ENCODE results near the gene AP1S2.
A peak's percentile ranks its signal among the peaks of the same experiment; 100 is the strongest.
"Not testable (repeated sequence)": the region's sequence is repeated elsewhere in the genome, so short reads cannot be mapped to it uniquely, and the experiment has no call there.

AP1S2 gene

GRCh38 chrX:15854712-15855567 is at the start of gene AP1S2:
Gene AP1S2, minus strand, starts transcription at chrX:15854813. Its CDS starts 2,289 bp downstream, at chrX:15852524.
- Mint-ChIP-seq H3K27me3 (ENCODE audit: low read depth) (no peaks in the 10 kb centered on the region), H3K4me1 (ENCODE audit: low read depth) (peaks cover 13% of the 10 kb centered on the region), H3K36me3 (ENCODE audit: low read depth) (peaks cover 12% of the 10 kb centered on the region), H3K27ac (peak within 1 kb of the TSS; percentile 92), H3K9me3 (no peaks in the 10 kb centered on the region), H3K4me3 (peak within 1 kb of the TSS; percentile 91)

GRCh38 chrX:15903186-15903681 is 48.6 kb upstream of the AP1S2 start:
- H3K9me3 Mint-ChIP-seq = peaks cover 6% of the 10 kb centered on the region
- no peak overlapping the region for H3K4me3 Mint-ChIP-seq
- no peaks in the 10 kb centered on the region for H3K27me3 Mint-ChIP-seq (ENCODE audit: low read depth)
- no peak overlapping the region for H3K27ac Mint-ChIP-seq
- H3K36me3 Mint-ChIP-seq (ENCODE audit: low read depth) = no peaks in the 10 kb centered on the region
- H3K4me1 Mint-ChIP-seq (ENCODE audit: low read depth) = no peaks in the 10 kb centered on the region

- Mint-ChIP-seq H3K27ac (no peak overlapping the region), H3K4me3 (no peak overlapping the region), H3K36me3 (ENCODE audit: low read depth) (no peaks in the 10 kb centered on the region), H3K9me3 (peaks cover 4% of the 10 kb centered on the region), H3K4me1 (ENCODE audit: low read depth) (peaks cover under 1% of the 10 kb centered on the region), H3K27me3 (ENCODE audit: low read depth) (peaks cover 8% of the 10 kb centered on the region)
These were observed 40.7 kb upstream of the AP1S2 start for GRCh38 chrX:15895334-15895733.

GRCh38 chrX:15894724-15895123 is 40.1 kb upstream of the AP1S2 start:
- Mint-ChIP-seq H3K4me1 (ENCODE audit: low read depth) (peaks cover 2% of the 10 kb centered on the region), H3K4me3 (no peak overlapping the region), H3K27ac (no peak overlapping the region), H3K36me3 (ENCODE audit: low read depth) (no peaks in the 10 kb centered on the region), H3K9me3 (peaks cover 4% of the 10 kb centered on the region), H3K27me3 (ENCODE audit: low read depth) (peaks cover 8% of the 10 kb centered on the region)

- no peak overlapping the region for H3K4me3 Mint-ChIP-seq
- no peaks in the 10 kb centered on the region for H3K36me3 Mint-ChIP-seq (ENCODE audit: low read depth)
- H3K27ac Mint-ChIP-seq = no peak overlapping the region
- peaks cover 2% of the 10 kb centered on the region for H3K4me1 Mint-ChIP-seq (ENCODE audit: low read depth)
- H3K27me3 Mint-ChIP-seq (ENCODE audit: low read depth) = peaks cover 8% of the 10 kb centered on the region
- H3K9me3 Mint-ChIP-seq = no peaks in the 10 kb centered on the region
These were observed 35.9 kb upstream of the AP1S2 start for GRCh38 chrX:15890463-15890862.

- Mint-ChIP-seq H3K27ac (no peak overlapping the region), H3K4me3 (no peak overlapping the region), H3K27me3 (ENCODE audit: low read depth) (peaks cover 7% of the 10 kb centered on the region), H3K4me1 (ENCODE audit: low read depth) (peaks cover 6% of the 10 kb centered on the region), H3K36me3 (ENCODE audit: low read depth) (no peaks in the 10 kb centered on the region), H3K9me3 (no peaks in the 10 kb centered on the region)
These were observed 33.4 kb upstream of the AP1S2 start for GRCh38 chrX:15888062-15888461.

- Mint-ChIP-seq H3K27ac (no peak overlapping the region), H3K9me3 (peaks cover 7% of the 10 kb centered on the region), H3K36me3 (ENCODE audit: low read depth) (no peaks in the 10 kb centered on the region), H3K4me3 (no peak overlapping the region), H3K27me3 (ENCODE audit: low read depth) (peaks cover 4% of the 10 kb centered on the region), H3K4me1 (ENCODE audit: low read depth) (peaks cover 12% of the 10 kb centered on the region)
These were observed 28.9 kb upstream of the AP1S2 start for GRCh38 chrX:15883540-15883863.

- Mint-ChIP-seq H3K36me3 (ENCODE audit: low read depth) (no peaks in the 10 kb centered on the region), H3K27ac (peak overlapping the region; percentile 74), H3K27me3 (ENCODE audit: low read depth) (peaks cover 4% of the 10 kb centered on the region), H3K9me3 (peaks cover 7% of the 10 kb centered on the region), H3K4me1 (ENCODE audit: low read depth) (peaks cover 12% of the 10 kb centered on the region), H3K4me3 (no peak overlapping the region)
These were observed 28.3 kb upstream of the AP1S2 start for GRCh38 chrX:15882704-15883539.

- Mint-ChIP-seq H3K9me3 (peaks cover 7% of the 10 kb centered on the region), H3K27ac (no peak overlapping the region), H3K4me3 (no peak overlapping the region), H3K4me1 (ENCODE audit: low read depth) (peaks cover 12% of the 10 kb centered on the region), H3K36me3 (ENCODE audit: low read depth) (no peaks in the 10 kb centered on the region), H3K27me3 (ENCODE audit: low read depth) (peaks cover 4% of the 10 kb centered on the region)
These were observed 26.8 kb upstream of the AP1S2 start for GRCh38 chrX:15881381-15881897.

- not testable (repeated sequence) for H3K4me3 Mint-ChIP-seq; H3K36me3 Mint-ChIP-seq (ENCODE audit: low read depth); H3K9me3 Mint-ChIP-seq; H3K27me3 Mint-ChIP-seq (ENCODE audit: low read depth); H3K27ac Mint-ChIP-seq; H3K4me1 Mint-ChIP-seq (ENCODE audit: low read depth)
These were observed 23.3 kb upstream of the AP1S2 start for GRCh38 chrX:15877914-15878313.

GRCh38 chrX:15877380-15877779 is 22.8 kb upstream of the AP1S2 start:
- Mint-ChIP-seq H3K4me1 (ENCODE audit: low read depth) (peaks cover 2% of the 10 kb centered on the region), H3K9me3 (peaks cover 7% of the 10 kb centered on the region), H3K4me3 (no peak overlapping the region), H3K27me3 (ENCODE audit: low read depth) (no peaks in the 10 kb centered on the region), H3K27ac (no peak overlapping the region), H3K36me3 (ENCODE audit: low read depth) (no peaks in the 10 kb centered on the region)

GRCh38 chrX:15874672-15875071 is 20.1 kb upstream of the AP1S2 start:
- Mint-ChIP-seq H3K27ac (no peak overlapping the region), H3K9me3 (no peaks in the 10 kb centered on the region), H3K27me3 (ENCODE audit: low read depth) (peaks cover 7% of the 10 kb centered on the region), H3K36me3 (ENCODE audit: low read depth) (no peaks in the 10 kb centered on the region), H3K4me1 (ENCODE audit: low read depth) (no peaks in the 10 kb centered on the region), H3K4me3 (no peak overlapping the region)

GRCh38 chrX:15873566-15873965 is 19.0 kb upstream of the AP1S2 start:
- Mint-ChIP-seq H3K4me3 (no peak overlapping the region), H3K9me3 (no peaks in the 10 kb centered on the region), H3K27ac (no peak overlapping the region), H3K4me1 (ENCODE audit: low read depth) (no peaks in the 10 kb centered on the region), H3K27me3 (ENCODE audit: low read depth) (peaks cover 7% of the 10 kb centered on the region), H3K36me3 (ENCODE audit: low read depth) (no peaks in the 10 kb centered on the region)

GRCh38 chrX:15870310-15870709 is 15.7 kb upstream of the AP1S2 start:
- Mint-ChIP-seq H3K27me3 (ENCODE audit: low read depth) (peaks cover 7% of the 10 kb centered on the region), H3K27ac (no peak overlapping the region), H3K9me3 (no peaks in the 10 kb centered on the region), H3K4me3 (no peak overlapping the region), H3K36me3 (ENCODE audit: low read depth) (no peaks in the 10 kb centered on the region), H3K4me1 (ENCODE audit: low read depth) (no peaks in the 10 kb centered on the region)

GRCh38 chrX:15869695-15870094 is 15.1 kb upstream of the AP1S2 start:
- peaks cover 7% of the 10 kb centered on the region for H3K27me3 Mint-ChIP-seq (ENCODE audit: low read depth)

More at GRCh38 chrX:15869695-15870094, 15.1 kb upstream of the AP1S2 start:
- H3K4me3 Mint-ChIP-seq = no peak overlapping the region
- no peak overlapping the region for H3K27ac Mint-ChIP-seq
- no peaks in the 10 kb centered on the region for H3K4me1 Mint-ChIP-seq (ENCODE audit: low read depth)
- H3K9me3 Mint-ChIP-seq = no peaks in the 10 kb centered on the region
- H3K36me3 Mint-ChIP-seq (ENCODE audit: low read depth) = no peaks in the 10 kb centered on the region

Measured in T-helper 1 cell treated with Interleukin-12 subunit alpha and Interleukin-12 subunit beta and Interleukin-4 antibody, amounts not matched to agents 30 μg/mL and 1 μg/mL, for 36 hours (primary cell).